ENCODE data around the gene XIRP2. TPM values are rescaled to one million over a fixed set of nuclear protein-coding genes. Genes with fewer than 3 reads are reported as not detected.

The XIRP2 gene
- total RNA-seq, 1 donor from 2014 or later, result 0.14 TPM

GRCh38 chr2:166867874-166868514 lies 20.3 kb upstream of the XIRP2 start:
- Histone ChIP-seq H3K9me3 (no peaks in the 10 kb centered on the region), H3K36me3 (no peaks in the 10 kb centered on the region), H3K27me3 (no peaks in the 10 kb centered on the region), H3K4me3 (no peak overlapping the region), H3K4me1 (no peaks in the 10 kb centered on the region), H3K27ac (no peak overlapping the region)
- ATAC-seq (no peak), DNase-seq (no peak)
- TF ChIP-seq CTCF (IDR thresholded peaks at IDR 0.05), result no peak
- intact Hi-C loops (cut with DNase I), result no loop called here

- no peaks in the 10 kb centered on the region for H3K9me3 ChIP-seq
- H3K27me3 ChIP-seq, result no peaks in the 10 kb centered on the region
- H3K4me1 ChIP-seq, result no peaks in the 10 kb centered on the region
- H3K4me3 ChIP-seq, result no peak overlapping the region
- no peak overlapping the region for H3K27ac ChIP-seq
- no peaks in the 10 kb centered on the region for H3K36me3 ChIP-seq
- DNase-seq (no peak), ATAC-seq (no peak)
- TF ChIP-seq CTCF (IDR thresholded peaks at IDR 0.05), result no peak
- intact Hi-C loops (cut with DNase I), result no loop called here
Observed at GRCh38 chr2:166870346-166870745, 17.9 kb upstream of the XIRP2 start.

- intact Hi-C loops (cut with DNase I), result no loop called here
- TF ChIP-seq CTCF (IDR thresholded peaks at IDR 0.05), result no peak
- Histone ChIP-seq H3K27me3 (no peaks in the 10 kb centered on the region), H3K27ac (no peak overlapping the region), H3K9me3 (no peaks in the 10 kb centered on the region), H3K36me3 (no peaks in the 10 kb centered on the region), H3K4me1 (no peaks in the 10 kb centered on the region), H3K4me3 (no peak overlapping the region)
- no peak for DNase-seq
- ATAC-seq, result no peak
Observed at GRCh38 chr2:166881177-166881576, 7.1 kb upstream of the XIRP2 start.

GRCh38 chr2:166882851-166883250 lies 5.4 kb upstream of the XIRP2 start:
- no peaks in the 10 kb centered on the region for H3K36me3 ChIP-seq
- no peaks in the 10 kb centered on the region for H3K4me1 ChIP-seq
- no peak overlapping the region for H3K27ac ChIP-seq
- no peak overlapping the region for H3K4me3 ChIP-seq
- intact Hi-C loops (cut with DNase I), result no loop called here
- H3K27me3 ChIP-seq, result no peaks in the 10 kb centered on the region
- ATAC-seq (no peak), DNase-seq (no peak)
- TF ChIP-seq CTCF (IDR thresholded peaks at IDR 0.05), result no peak
- H3K9me3 ChIP-seq, result no peaks in the 10 kb centered on the region

- H3K27ac ChIP-seq, result no peak overlapping the region
- no peaks in the 10 kb centered on the region for H3K4me1 ChIP-seq
- TF ChIP-seq CTCF (IDR thresholded peaks at IDR 0.05), result no peak
- DNase-seq, result no peak
- ATAC-seq, result no peak
- no peaks in the 10 kb centered on the region for H3K27me3 ChIP-seq
- no peaks in the 10 kb centered on the region for H3K36me3 ChIP-seq
- intact Hi-C loops (cut with DNase I), result no loop called here
- H3K9me3 ChIP-seq, result no peaks in the 10 kb centered on the region
- no peak overlapping the region for H3K4me3 ChIP-seq
Observed at GRCh38 chr2:166891727-166892126, 3.4 kb downstream of the XIRP2 start.

GRCh38 chr2:166892397-166892796 lies 4.1 kb downstream of the XIRP2 start:
- Histone ChIP-seq H3K36me3 (no peaks in the 10 kb centered on the region), H3K4me3 (no peak overlapping the region), H3K27ac (no peak overlapping the region), H3K27me3 (no peaks in the 10 kb centered on the region), H3K4me1 (no peaks in the 10 kb centered on the region), H3K9me3 (no peaks in the 10 kb centered on the region)
- no peak for TF ChIP-seq CTCF (IDR thresholded peaks at IDR 0.05)
- DNase-seq, result no peak
- ATAC-seq, result no peak
- intact Hi-C loops (cut with DNase I), result no loop called here

Measured in upper lobe of right lung (tissue), 1 donor.